ENCODE results near the gene ZBTB49.
A peak's percentile ranks its signal among the peaks of the same experiment; 100 is the strongest.
"Not testable (repeated sequence)": the region's sequence is repeated elsewhere in the genome, so short reads cannot be mapped to it uniquely, and the experiment has no call there.

The ZBTB49 gene

DNA sequence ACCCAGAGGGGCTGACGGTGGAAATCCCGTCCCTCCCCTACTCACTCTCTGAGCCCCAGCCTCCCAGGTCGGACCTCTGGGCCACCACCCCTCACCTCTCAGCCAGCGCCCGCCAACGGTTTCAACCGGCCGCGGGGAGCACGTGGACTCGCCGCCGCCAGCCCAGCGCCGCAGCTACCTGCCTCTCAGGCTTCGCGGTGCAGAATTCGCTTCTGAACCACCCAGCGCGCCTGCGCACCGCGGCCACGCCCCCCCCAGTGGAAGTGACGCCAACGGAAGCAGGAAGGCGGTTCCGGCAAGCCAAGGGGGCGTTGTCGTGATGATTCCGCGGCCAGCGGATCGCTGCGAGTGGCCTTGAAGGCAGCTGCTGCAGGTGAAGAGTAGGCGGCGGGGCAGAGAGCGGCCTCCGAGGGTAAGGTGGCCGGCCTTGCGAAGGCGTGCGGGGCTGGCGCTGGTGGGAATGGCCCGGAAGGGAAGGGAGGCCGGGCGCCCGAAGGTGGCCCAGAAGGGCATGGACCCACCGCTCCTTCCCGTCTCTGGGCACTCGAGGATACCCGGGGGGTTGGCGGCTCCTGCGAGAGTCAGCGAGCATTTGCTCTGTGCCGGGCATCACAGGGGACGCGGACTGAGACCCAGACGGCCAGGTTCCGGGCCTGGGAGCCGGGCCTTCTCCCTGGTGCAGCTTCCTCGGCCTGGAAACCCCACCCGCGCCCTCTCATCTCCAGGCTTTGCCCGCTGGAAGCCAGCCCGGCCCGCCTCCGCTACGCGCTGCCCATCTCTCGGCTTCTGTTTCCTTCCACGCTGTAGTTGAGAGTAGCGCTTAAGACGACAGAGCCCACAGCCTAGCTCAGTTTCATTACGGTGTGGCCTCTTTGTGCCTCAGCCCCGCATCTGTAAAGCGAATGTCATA, at the start of gene ZBTB49, which contains the start of gene LYAR:
ZBTB49 (plus strand) TSS at position 311 of the 910 bp plus-strand sequence. CDS start 9,695 bp downstream, outside the sequence.
LYAR (minus strand) TSS at position 214 of the 910 bp plus-strand sequence. CDS start 6,412 bp downstream, outside the sequence.
- peak; percentile 96 for DNase-seq (ENCODE audit: low spot score)

DNA sequence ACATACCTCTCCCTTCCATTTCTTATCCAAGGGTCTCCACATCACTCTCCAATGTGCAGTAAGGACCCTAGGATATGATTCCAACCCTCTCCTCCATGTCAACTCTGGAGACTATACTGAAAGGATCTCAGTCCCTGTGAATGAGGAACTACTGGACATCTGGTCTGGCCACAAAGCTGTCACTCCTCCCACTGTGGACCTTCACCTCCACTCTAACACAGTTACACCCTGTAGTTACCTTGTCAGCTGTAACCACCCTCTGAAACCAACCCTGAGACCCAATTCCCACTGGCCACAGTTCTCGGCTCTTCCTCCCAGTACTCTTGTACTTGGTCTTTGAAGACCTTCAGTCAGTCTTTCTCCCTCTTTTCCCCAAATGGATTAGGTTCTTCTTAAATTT, 44.9 kb upstream of the ZBTB49 start:
- no peak for DNase-seq (ENCODE audit: low spot score)

GRCh38 chr4:4247696-4248028, 42.4 kb upstream of the ZBTB49 start:
- DNase-seq (ENCODE audit: low spot score), result no peak

DNA sequence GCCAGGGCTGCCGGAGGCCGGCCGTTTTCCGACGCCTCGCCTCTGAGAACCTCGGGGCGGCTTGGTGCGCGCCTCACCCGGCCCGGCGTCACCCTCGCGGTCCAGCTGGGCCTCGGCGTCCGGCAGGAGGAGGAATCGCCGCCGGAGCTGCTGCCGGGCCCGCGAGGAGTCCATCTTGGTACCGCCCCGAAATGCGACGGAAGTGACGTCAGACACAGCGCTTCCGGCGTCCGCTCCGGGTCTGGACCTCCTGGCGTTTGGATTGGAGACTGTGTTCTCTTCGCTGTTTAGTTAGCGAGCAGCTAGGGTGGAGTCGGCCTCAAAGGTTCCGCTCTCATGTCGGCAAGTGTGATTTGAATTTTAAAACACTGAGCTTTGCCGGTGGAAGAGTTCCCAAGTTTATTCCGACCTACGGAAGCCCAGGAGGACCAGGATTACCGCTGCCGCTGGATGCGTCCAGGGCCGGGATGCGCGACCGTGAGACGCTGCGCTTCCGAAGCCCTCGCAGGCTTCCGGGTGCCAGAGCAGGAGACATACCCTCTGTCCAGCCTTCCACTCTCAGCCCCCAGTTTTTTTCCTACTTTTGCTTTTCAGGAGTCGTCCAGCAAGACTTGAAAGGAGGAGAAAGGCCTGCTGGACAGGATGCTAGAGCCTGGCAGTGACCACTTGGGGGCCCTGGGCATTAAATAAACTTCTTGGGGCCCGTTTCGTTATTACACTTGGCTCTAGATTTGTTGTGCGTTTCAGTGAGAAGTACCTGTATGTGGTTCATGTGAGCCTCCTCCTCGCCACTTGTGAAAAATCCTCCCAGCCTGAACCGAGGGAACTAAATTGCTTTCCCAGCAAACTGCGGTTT, 41.8 kb upstream of the ZBTB49 start, which contains the start of gene TMEM128:
TMEM128 (minus strand) TSS at position 195 of the 856 bp plus-strand sequence; CDS start at position 174, 21 bp downstream.
- peak; percentile 93 for DNase-seq (ENCODE audit: low spot score)

- DNase-seq (ENCODE audit: low spot score), result no peak
Observed at GRCh38 chr4:4248885-4249203, 41.2 kb upstream of the ZBTB49 start.

DNA sequence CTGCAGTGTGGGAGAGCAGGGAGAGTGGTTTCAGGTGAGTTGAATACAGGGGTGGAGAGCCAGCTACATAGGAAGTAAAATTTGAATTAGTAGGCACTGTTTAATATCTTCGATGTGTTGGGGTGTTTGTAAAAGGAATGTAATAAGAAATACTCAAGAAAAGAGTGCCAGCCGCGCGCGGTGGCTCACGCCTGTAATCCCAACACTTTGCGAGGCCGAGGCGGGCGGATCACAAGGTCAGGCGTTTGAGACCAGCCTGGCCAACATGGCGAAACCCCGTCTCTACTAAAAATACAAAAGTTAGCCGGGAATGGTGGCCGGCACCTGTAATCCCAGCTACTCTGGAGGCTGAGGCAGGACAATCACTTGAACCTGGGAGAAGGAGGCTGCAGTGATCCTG, 40.7 kb upstream of the ZBTB49 start:
- DNase-seq (ENCODE audit: low spot score), result not testable (repeated sequence)

- DNase-seq (ENCODE audit: low spot score), result no peak
Observed at GRCh38 chr4:4249866-4250265, 40.2 kb upstream of the ZBTB49 start.

GRCh38 chr4:4254199-4254598, 35.9 kb upstream of the ZBTB49 start:
- DNase-seq (ENCODE audit: low spot score), result no peak

- DNase-seq (ENCODE audit: low spot score), result no peak
Observed at GRCh38 chr4:4254666-4255065, 35.4 kb upstream of the ZBTB49 start.

- no peak for DNase-seq (ENCODE audit: low spot score)
Observed at GRCh38 chr4:4256799-4257198, 33.3 kb upstream of the ZBTB49 start.

DNA sequence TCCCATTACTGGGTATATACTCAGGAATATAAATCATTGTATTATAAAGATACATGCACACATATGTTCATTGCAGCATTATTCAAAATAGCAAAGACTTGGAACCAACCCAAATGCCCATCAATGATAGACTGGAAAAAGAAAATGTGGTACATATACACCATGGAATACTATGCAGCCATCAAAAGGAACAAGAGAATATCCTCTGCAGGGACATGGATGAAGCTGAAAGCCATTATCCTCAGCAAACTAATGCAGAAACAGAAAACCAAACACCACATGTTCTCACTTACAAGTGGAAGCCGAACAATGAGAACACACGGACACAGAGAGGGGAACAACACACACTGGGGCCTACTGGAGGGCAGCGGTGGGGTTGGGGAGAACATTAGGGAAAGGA, 32.3 kb upstream of the ZBTB49 start:
- not testable (repeated sequence) for DNase-seq (ENCODE audit: low spot score)

GRCh38 chr4:4259484-4260100, 30.5 kb upstream of the ZBTB49 start:
- DNase-seq (ENCODE audit: low spot score), result no peak

GRCh38 chr4:4260185-4260751, 29.8 kb upstream of the ZBTB49 start:
- DNase-seq (ENCODE audit: low spot score), result peak; percentile 83

GRCh38 chr4:4267981-4268380, 22.1 kb upstream of the ZBTB49 start:
- DNase-seq (ENCODE audit: low spot score), result no peak

- DNase-seq (ENCODE audit: low spot score), result no peak
Observed at GRCh38 chr4:4268776-4269175, 21.3 kb upstream of the ZBTB49 start.

- DNase-seq (ENCODE audit: low spot score), result no peak
Observed at GRCh38 chr4:4269331-4269731, 20.7 kb upstream of the ZBTB49 start.

DNA sequence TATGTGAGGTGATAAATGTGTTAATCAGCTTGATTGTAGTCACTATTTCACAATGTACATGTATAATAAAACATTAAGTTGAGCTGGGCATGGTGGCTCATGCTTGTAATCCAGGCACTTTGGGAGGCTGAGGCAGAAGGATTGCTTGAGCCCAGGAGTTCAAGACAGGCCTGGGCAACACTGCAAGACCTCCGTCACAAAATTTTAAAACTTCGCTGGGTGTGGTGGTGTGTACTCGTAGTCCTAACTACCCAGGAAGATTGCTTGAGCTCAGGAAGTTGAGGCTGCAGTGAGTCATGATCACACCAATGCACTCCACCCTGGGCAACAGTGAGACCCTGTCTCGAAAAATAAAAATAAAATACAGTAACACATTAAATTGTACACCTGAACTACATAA, 20.2 kb upstream of the ZBTB49 start:
- no peak for DNase-seq (ENCODE audit: low spot score)

DNA sequence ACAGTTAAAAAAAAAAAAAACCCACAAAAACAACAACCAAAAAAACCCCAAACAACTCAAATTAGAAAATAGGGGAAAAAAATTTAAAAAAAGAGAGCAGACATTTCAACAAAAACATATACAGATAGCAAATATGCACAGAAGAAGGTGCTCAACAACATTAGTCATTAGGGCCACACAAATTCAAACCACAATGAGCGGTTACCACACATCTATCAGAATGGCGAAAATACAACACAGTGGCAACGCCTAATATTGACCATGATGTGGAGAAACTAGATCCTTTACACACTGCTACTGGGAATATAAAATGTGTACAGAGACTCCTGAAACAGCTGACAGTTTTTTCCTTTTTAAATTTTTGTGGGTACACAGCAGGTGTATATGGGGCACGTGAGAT, 19.5 kb upstream of the ZBTB49 start:
- no peak for DNase-seq (ENCODE audit: low spot score)

GRCh38 chr4:4271912-4272311, 18.1 kb upstream of the ZBTB49 start:
- no peak for DNase-seq (ENCODE audit: low spot score)

DNA sequence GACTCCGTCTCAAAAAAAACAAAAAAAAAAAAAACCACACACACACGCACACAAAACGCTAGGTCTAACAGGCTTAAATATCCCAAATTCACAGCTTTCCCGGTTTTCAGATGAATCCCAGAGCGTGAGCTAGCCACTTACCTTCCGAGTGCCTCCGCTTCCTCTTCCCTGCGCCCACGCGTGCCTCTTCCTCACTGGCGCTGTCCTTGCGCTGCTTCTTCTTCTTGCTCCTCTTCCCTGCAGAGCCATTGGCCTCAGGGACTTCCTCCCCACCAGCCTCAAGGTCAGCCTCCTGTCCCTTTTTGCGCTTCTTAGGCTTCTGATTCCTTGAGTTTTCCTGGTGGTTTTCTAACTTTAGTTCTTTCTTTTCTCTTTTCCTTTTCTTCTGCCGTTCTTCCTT, 15.8 kb upstream of the ZBTB49 start:
- DNase-seq (ENCODE audit: low spot score), result no peak

- no peak for DNase-seq (ENCODE audit: low spot score)
Observed at GRCh38 chr4:4277531-4277930, 12.5 kb upstream of the ZBTB49 start.

DNA sequence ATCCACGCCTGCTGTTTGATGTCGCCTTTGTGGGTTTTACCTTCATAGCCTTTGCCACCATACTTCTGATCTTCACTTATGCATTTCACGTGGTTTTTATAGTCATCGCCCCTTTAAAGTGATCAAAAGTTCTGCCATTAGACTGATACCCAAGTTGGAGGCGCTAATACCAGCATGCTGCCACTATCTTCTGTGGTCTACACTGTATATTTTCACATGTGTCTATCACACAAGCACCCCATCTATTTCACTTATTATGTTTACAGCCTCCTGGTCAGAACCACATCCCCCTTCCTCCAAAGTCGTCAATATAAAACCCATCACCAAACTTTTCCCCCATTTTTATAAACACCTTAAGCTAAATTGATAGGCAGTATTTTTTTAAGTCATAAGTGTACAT, 8.3 kb upstream of the ZBTB49 start:
- DNase-seq (ENCODE audit: low spot score), result no peak

Measured in germinal center (tissue), 1 donor.